Stimulated activated CD8-positive, alpha-beta memory T cell treated with anti-CD3 and anti-CD28 coated beads, Interleukin-15, amount 100 ng/mL, for 24 hours (primary cell): Measurements from ENCODE around the gene LCN9.
"Not testable (repeated sequence)": the region's sequence is repeated elsewhere in the genome, so short reads cannot be mapped to it uniquely, and the experiment has no call there.

Experiments used
- DNase-seq: peaks from one replicate; pipeline ENCODE4 v3.0.0-alpha.2; 2020; ENCODE audit warnings: low read depth

The LCN9 gene

GRCh38 chr9:135647884-135648283 lies 15.2 kb upstream of the LCN9 start:
- DNase-seq = no peak

GRCh38 chr9:135648494-135649410 lies 14.4 kb upstream of the LCN9 start:
- no peak for DNase-seq

GRCh38 chr9:135649508-135649907 lies 13.6 kb upstream of the LCN9 start:
- DNase-seq = no peak

GRCh38 chr9:135650408-135650807 lies 12.7 kb upstream of the LCN9 start:
- no peak for DNase-seq

GRCh38 chr9:135655317-135655716 lies 7.8 kb upstream of the LCN9 start:
- DNase-seq = no peak

GRCh38 chr9:135657416-135657815 lies 5.7 kb upstream of the LCN9 start:
- DNase-seq = no peak

GRCh38 chr9:135659252-135659651 lies 3.9 kb upstream of the LCN9 start:
- DNase-seq = no peak

- DNase-seq = no peak
Observed at GRCh38 chr9:135660407-135660806, 2.7 kb upstream of the LCN9 start.

- DNase-seq = no peak
Observed at GRCh38 chr9:135661816-135662560, 1.1 kb upstream of the LCN9 start.

GRCh38 chr9:135663451-135663770 lies 302 bp downstream of the LCN9 start:
- DNase-seq = no peak

- DNase-seq = no peak
Observed at GRCh38 chr9:135663857-135664256, 748 bp downstream of the LCN9 start.

- DNase-seq = no peak
Observed at GRCh38 chr9:135664266-135664665, 1.2 kb downstream of the LCN9 start.

GRCh38 chr9:135664801-135665794 lies 2.0 kb downstream of the LCN9 start:
- DNase-seq = no peak

- DNase-seq = no peak
Observed at GRCh38 chr9:135665795-135666189, 2.7 kb downstream of the LCN9 start.

GRCh38 chr9:135666534-135667462 lies 3.7 kb downstream of the LCN9 start:
- no peak for DNase-seq

GRCh38 chr9:135667463-135668001 lies 4.4 kb downstream of the LCN9 start:
- DNase-seq = no peak

- not testable (repeated sequence) for DNase-seq
Observed at GRCh38 chr9:135669018-135669417, 5.9 kb downstream of the LCN9 start.

- no peak for DNase-seq
Observed at GRCh38 chr9:135669616-135670285, 6.6 kb downstream of the LCN9 start.

GRCh38 chr9:135670721-135671590 lies 7.8 kb downstream of the LCN9 start:
- DNase-seq = no peak
